Subcutaneous adipose tissue (tissue), 4 donors: ENCODE results near the gene OMG. TPM values are rescaled to one million over a fixed set of nuclear protein-coding genes. Genes with fewer than 3 reads are reported as not detected.

Experiments
- CTCF ChIP-seq: fragments of 450-650 bp; IDR thresholded peaks from one replicate; pipeline ENCODE4 v1.5.1; 2016; ENCODE audit warnings: low read depth, mild to moderate bottlenecking, control low read depth, antibody characterized with exemption, moderate library complexity
- total RNA-seq, 4 donors: library from RNA; depleted of rRNA; stranded (reverse); fragments of >200 nt; gene quantifications; one replicate each; pipeline ENCODE4 v1.1.0, GENCODE V29; 2016

OMG gene
- total RNA-seq, 4 donors from 2014 or later = 6.5 TPM; not detected in 3

GRCh38 chr17:31272803-31273202 is 24.2 kb downstream of the OMG start:
- no peak for TF ChIP-seq CTCF

DNA sequence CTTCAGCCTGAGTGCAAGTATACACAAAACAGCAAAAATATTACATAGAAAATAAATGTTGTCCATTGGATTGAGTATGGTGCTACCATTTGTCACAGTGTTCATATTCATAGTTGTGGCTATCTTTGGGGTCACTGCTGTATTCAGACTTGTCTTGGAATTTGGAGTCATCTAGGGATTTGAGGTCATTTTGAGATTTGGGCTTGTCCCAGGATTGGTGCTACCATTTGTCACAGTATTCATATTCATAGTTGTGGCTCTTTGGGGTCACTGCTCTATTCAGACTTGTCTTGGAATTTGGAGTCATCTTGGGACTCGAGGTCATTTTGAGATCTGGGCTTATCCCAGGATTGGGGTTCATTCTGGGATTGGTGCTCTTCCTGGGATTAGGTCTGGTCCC is 24.8 kb downstream of the OMG start:
- TF ChIP-seq CTCF = no peak

DNA sequence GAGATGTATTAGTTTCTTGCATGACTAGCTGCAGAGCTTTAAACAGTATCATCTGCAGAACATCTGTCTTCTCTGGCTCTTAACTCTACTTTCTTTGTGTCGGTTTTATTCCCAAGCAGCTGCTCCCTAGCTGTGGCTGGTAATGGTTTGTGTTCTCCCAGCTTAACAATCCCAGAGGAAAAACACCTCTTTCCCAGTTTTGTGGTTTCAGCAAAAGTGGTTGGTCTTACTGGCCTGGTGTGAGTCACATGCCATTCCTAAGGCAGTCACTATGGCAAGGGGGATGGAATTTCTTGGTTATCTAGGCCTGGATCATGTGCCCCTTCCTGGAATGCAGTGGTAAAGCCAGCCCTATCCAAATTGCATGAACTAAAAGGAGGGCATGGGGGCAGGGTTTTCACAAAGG is 27.5 kb downstream of the OMG start:
- no peak for TF ChIP-seq CTCF

DNA sequence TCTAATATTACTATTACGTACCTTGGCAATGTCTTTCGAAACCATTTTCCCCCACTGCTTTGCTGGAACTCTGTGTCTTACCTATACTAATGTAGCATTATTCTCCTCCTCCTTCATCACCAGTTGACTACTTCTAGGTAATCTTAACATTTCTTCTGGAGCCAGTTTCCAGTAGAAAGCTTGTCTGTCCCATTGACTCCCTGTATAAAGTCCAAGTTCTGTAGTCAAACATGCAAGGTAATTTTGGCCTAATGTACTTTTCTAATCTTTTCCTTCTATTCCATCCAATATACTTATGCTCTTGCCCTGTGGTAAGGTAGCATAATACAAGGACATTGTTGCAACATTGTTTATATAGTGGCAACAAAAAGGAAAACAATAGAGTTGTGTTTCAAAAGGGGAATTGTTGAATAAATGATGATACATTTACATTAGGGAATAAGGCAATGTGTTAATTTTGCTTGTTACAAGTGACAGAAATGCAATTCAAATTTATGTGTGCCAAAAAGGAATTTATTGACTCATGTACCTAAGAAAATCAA is 27.9 kb downstream of the OMG start:
- no peak for TF ChIP-seq CTCF

- TF ChIP-seq CTCF = no peak
Measured at GRCh38 chr17:31266042-31266441, 31.0 kb downstream of the OMG start.

GRCh38 chr17:31261601-31262000 is 35.4 kb downstream of the OMG start:
- TF ChIP-seq CTCF = no peak

DNA sequence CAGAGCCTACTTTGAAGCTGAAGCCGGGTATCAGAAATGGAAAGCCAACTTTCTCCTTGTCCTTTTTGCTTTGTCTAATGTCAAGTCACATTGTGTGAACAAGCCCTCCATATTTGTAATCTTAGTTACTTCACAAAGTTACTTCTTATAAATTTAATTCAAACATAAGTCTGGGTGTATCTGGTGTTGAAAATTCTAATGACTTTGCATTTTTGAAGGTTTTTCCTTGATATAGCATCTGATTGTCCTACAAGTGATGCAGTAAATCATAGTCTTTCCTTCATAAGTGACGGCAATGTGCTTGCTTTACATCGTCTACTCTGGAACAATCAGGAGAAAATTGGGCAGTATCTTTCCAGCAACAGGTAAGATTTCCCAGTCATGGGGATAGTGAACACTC is 36.9 kb downstream of the OMG start:
- TF ChIP-seq CTCF = no peak

- no peak for TF ChIP-seq CTCF
Measured at GRCh38 chr17:31256936-31257335, 40.1 kb downstream of the OMG start.
